HG02981 (cell line): ENCODE results near the gene HSF2BP.
"Not testable (repeated sequence)": the region's sequence is repeated elsewhere in the genome, so short reads cannot be mapped to it uniquely, and the experiment has no call there.

ENCODE experiments used
- ATAC-seq: cut with Tn5 transposase; IDR thresholded peaks from one replicate; pipeline ENCODE4 v1.9.1; 2021; ENCODE audit warnings: mild to moderate bottlenecking, moderate library complexity; ENCODE audit not compliant: unreplicated experiment

HSF2BP gene

DNA sequence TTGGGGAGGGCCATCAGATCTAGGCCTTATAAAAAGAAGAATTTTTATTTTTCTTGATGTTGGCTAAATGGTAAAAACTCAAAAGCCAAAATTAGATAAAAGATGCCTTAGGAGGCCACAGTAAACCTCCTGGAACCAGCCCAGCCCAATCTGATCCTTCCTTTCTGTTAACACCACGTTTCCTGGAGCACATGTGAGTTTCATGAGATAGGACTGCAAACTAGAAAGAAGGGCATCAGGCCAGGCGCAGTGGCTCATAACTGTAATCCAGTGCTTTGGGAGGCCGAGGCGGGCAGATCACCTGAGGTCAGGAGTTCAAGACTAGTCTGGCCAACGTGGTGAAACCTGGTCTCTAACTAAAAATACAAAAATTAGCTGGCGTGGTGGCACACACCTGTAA lies 6.7 kb downstream of the HSF2BP start:
- no peak for ATAC-seq

DNA sequence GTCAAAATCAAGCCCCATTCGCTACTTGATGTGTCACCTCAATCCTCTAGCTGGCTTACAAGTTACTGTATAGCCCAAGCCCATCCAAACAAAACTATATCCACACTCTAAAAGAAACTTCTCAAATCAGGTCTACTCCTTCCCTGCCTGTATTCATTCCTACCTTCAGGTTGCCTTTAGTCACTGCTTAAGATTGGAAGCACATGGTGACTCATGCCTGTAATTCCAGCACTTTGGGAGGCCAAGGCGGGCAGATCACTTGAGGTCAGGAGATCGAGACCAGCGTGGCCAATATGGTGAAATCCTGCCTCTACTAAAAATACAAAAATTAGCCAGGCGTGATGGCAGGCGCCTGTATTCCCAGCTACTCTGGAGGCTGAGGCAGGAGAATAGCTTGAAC lies 7.4 kb downstream of the HSF2BP start:
- ATAC-seq, result not testable (repeated sequence)

DNA sequence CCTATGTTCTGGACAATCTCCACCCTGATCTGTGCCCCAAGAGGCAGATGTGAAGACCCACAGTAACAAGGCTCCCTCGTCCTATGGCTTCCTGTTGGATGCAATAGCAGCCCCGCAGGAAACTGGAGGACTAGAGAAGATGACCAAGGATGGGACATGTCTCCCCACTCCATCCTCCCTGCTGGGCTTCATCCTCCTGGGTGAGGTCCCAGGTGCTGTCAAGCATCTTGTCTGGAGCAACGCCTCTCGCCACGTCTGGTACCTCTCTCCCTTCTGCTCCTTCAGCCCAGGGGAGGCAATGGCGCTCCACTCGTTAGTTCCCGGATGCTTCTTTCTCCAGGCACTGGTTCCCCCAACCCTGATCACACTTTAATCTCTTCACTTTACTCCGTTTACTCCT lies 11.1 kb downstream of the HSF2BP start:
- ATAC-seq, result no peak

DNA sequence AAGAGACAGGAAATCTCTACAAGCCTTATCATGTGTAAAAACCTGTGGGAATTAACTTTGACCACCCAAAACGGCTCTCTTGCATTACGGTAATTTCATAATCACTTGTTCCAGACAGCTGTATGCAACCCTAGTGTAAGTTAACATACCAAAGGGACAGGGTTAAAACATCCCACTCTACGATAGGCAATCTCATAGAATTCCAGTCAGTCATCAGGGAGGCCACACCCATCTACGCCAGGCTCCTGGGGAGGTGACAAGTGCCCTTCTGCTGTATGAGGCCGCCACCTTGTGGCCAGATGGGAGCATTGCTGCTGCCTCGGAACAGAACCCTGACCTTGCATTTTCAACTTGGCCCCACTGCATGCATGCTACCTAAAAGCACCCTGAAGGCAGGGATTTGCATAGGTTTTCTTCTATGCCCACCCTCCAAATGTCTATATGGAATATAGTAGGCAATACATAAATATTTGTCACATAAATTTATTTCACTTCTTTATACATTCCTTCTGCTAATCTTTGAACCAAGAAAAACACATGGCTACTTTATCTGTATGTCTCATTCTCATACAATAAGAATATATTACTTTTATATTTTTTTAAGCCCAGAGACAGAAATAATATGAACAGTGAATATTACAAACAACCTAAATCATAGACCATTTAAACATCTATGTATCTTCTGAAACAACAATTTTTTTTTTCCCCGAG lies 12.6 kb downstream of the HSF2BP start:
- ATAC-seq, result peak; percentile 83

DNA sequence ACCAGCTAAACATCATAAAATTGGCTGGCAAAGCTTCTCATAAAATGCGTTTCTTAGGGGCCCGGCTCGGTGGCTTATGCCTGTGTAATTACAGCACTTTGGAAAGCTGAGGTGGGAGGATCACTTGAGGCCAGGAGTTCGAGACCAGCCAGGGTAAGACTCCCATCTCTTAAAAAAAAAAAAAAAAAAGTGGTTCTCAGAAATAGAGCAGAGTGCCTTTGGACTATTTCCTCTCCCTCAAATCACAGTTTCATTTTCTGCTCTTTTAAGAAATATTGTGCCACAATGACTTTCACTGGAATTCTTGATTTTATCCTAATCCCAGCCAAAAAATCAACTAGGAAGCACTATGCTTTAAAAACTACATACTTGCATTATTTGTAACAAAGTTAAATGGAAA lies 13.3 kb downstream of the HSF2BP start:
- ATAC-seq, result no peak

DNA sequence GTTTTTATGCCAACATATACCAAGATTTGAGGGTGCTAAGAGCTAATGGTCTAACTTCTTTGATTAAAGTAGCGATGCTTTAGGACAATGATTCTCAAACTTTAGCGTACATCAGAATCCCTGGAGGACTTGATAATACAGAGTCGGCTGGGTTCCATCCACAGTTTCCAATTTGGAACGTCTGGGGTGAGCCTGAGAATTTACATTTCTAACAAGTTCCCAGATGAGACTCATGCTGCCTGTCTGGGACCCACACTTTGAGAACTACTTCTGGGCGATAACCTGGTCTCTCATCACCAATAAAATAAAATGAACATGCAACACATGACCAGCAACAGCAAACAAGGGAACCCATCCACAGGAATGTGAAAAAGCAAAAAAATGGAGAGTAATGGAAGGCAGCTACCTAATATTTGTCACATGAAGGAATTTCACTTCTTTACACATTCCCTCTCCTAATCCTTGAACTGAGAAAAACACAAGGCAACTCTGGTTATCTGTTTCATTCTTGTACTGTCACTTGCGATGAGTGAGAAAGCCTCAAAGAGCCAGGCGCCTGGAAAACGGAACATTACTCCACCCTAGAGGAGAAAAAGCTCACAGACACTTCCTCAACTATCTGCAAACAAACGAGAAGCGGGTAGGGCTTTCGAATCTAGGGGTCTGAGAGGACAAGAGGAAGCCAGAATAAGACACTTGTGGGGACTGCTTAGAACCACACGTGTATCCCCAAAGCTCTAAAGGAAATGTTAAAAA lies 14.0 kb downstream of the HSF2BP start:
- no peak for ATAC-seq

DNA sequence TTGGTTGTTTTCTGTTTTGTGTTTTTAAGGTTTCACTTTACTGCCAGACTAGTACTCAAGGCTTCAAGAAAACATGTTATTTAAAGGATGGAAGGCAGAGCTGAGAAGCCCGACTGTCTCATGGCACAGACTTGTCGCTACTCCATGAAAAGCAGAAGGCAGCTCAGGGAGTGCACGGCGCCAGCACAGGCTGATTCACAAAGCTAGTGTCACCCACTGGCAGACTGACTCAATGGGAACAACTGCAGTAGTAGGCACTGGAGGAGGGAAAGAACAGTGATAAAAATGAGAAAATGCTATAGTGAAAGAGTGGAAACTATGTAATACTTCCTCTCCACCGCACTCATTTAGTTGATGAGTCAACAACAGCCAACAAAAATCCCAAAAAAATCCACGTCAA lies 14.7 kb downstream of the HSF2BP start:
- no peak for ATAC-seq

DNA sequence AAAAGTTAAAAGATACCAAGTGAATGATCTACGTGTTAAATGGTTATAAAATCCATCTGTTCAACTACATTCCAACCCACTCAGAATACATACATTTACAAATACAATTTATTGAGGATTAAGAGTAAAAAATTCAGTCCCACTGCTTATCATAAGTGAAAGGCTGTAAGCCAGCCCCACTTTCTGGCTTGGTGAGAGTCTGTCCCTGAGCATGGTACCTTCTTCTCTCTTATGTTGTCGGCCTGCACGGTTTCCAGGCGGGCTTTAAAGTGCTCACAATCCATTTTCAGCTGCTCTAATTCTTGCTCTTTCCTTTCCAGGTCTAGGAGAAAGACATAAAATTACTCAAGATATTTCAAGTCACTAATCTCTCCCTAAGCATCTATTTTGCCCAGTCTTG lies 15.2 kb downstream of the HSF2BP start:
- no peak for ATAC-seq

DNA sequence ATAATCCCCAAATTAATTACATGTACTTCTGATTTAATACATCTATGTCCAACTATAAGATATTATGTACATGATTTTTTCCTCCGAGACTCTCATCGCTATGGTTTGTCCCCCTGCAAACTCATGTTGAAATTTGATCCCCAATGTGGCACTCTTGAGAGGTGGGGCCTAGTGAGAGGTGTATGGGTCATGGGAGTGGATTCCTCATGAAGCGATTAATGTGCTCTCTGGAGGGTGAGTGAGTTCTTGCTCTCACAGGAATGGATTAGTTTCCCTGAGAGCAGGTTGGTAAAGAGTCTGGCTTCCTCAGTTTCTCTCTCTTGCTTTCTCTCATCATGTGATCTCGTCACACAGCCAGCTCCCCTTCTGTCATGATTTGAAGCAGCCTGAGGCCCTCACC lies 16.1 kb downstream of the HSF2BP start:
- no peak for ATAC-seq

DNA sequence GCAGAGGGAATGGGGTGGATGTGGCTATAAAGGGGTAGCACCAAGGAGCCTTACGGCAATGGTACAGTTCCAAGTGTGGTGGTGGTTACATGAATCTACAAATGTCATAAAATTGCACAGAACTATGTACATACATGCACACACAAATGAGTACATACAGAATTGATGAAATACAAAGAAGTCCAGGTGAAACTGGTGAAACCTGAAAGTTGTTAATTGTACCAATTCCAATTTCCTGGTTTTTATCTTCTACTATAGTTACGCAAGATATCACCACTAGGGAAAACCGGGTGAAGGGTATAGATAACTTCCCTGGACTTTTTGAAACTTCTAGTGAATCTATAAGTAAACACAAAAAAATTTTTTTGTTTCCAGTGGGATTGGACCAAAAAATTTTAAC lies 18.9 kb downstream of the HSF2BP start:
- no peak for ATAC-seq

DNA sequence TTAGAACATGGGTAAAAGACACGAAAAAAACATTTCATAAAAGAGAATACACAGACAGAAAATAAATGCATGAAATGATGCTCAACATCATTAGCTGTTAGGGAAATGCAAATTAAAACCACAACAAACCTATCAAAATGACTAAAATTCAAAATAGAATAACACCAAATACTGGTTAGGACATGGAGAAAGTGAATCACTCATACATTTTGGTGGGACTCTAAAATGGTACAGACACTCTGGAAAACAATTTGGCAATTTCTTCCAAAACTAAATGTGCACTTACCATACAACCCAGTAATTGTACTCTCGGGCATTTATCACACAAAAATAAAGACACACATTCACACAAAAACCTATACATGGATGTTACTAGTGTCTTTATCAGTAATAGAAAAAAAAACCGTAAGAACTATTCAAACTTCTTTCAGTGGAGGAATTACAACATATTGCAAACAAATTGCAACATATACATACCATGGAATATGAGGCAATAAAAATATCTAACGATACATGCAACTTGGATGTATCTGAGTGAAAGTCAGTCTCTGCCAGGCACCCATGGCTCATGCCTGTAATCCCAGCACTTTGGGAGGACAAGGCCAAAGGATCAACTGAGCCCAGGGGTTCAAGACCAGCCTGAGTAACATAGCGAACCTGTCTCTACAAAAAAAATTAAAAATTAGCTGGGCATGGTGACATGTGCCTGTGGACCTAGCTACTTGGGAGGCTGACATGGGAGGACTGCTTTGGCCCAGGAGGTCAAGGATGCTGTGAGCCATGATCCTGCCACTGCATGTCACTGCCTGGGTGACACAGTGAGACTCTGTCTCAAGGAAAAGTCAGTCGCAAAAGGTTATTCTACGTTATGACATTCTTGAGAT lies 19.6 kb downstream of the HSF2BP start:
- no peak for ATAC-seq

DNA sequence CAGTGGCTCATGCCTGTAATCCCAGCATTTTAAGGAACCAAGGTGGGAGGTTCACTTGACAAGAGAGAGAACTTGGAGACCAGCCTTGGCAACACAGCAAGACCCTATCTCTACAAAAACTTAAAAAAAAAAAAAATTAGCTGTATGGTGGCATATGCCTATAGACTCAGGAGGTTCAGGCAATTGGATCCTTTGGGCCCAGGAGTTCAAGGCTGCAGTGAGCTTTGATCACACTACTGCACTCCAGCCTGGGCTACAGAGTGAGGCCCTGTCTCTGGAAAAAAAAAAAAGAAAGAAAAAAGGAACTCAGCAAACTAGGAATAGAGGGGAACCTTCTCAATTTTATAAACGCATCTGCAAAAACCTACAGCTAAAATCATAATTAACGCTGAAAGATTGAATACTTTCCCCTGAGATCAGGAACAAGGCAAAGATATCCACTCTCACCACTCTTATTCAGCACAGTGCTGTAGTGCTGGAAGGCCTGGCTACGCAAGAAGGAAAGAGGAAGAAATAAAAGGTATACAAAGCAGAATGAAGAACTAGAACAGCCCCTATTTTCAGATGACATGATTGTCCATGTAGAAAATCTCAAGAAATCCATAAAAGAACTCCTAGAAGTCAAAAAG lies 21.6 kb downstream of the HSF2BP start:
- ATAC-seq, result no peak

DNA sequence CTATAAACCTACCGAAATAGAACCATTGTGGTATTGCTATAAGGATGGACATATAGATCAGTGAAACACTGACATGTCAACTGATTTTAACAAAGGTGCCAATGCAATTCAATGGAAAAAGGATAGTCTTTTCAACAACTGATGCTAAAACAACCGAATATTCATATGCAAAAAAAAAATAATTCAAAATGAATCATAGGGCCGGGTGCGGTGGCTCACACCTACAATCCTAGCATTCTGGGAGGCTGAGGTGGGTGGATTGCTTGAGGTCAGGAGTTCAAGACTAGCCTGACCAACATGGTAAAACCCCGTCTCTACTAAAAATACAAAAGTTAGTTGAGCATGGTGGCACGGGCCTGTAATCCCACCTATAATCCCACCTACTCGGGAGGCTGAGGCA lies 23.9 kb downstream of the HSF2BP start:
- ATAC-seq, result no peak

DNA sequence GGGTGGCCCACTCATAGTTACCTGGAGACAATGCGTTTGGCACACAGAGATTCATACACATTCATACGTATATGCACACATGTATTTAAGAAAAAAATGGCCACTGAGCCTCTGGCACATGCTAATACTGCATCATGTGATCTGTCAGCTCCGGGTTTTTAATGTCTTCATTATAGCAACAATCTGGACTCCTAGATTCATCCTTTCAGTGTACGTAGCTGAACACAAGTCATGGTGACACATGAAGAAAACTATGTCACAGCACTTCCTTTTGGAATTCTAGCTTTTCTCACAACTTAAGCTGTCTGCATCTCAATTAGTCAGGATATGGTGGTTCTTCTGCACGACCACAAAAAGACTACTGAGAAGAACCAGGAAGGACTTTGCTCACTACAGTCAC lies 24.7 kb downstream of the HSF2BP start:
- no peak for ATAC-seq

DNA sequence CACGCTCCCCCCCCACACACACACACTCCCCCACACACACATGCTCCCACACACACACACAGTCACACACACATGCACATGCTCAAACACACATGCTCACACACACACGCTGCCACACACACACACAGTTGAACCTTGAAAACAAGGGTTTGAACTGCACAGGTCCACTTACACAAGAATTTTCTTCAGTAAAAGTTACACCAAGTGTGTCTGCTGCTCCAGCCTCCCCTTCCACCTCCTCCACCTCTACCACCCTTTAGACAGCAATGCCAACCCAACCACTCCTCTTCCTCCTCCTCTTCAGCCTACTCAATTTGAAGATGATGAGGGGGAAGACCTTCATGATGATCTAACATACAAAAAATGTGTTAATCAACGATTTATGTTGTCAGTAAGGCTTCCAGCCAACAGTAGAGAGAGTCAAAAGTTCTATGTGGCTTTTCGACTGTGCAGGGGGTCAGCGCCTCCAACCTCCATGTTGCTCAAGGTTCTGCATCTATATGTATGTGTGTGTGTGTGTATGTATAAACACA lies 26.8 kb downstream of the HSF2BP start:
- no peak for ATAC-seq

DNA sequence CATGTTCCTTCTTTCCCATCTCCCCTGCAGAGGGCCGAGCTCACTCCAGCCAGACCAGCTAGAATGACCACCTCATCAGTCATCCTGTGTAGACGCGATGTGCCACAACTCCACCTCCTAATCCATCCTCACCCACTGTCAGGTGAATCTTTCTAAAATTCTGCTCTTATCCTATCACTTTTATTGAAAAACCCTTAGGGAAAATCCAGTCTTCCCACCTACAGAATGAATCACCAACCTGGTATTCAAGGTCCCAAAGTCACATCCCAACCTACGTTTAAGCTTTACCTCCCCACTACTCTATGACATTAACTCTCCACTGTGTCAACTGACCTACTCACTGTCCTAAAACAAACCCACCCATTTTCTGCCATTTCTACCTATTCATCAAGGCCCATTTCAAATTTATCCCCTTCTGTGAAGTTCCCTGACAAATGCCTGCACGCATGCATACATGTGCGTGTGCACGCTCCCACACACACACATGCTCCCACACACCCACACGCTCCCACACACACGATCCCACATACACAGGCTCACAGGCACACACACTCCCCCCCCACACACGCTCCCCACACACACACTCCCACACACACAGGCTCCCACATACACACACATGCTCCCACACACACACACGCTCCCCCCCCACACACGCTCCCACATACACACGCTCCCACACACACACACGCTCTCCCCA lies 27.7 kb downstream of the HSF2BP start:
- ATAC-seq, result no peak

DNA sequence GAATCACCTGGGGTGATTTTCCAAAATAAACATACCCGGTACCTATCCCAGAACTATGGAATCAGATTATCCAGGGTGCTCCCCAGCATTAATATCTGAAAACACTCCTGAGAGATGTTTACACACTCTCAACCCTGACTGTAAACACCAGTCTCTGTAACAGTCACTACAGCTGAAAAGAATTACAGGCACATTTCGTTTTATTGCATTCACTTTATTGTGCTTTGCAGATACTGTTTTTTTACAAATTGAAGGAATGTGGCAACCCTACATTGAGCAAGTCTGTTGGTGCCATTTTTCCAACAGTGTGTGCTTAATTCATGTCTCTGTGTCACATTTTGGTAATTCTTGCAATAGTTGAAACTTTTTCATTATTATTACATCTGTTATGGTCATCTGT lies 31.8 kb downstream of the HSF2BP start:
- no peak for ATAC-seq

DNA sequence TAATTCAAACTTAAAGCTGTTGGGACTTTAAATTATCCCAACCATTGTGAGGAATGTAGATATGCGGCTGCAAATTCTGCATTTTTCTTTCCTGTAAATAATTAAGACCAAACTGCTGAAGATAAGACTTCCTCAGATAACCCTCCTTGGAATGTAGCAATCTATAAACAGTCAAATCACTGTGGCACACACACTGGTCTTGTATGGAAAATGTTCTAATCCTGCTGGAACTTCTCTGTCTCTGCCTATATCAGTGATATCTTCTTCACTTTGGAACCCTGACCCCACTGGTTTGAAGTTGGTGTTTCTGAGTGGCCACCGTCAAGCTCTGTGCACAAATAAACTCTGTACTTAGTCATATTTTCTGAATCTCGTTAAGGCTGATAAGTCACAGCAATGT lies 32.9 kb downstream of the HSF2BP start:
- no peak for ATAC-seq

DNA sequence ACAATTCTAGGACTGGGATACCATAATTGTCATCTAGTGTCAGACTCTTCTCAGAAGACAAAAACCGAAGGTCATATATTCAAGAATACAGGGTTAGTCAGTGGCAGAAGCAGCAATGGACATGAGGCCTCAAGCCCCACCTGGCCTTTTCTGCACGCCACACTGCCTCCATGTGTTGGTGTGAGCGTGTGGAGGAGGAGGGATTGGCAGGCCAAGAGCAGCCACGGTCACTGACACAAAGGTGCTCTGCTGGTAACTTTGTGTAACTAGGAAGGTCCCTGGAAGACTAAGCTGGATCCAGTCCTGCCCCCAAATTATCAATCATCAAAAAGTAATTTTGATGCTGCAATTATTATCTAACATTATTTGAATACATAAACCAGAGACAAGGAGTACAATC lies 34.9 kb downstream of the HSF2BP start:
- no peak for ATAC-seq

DNA sequence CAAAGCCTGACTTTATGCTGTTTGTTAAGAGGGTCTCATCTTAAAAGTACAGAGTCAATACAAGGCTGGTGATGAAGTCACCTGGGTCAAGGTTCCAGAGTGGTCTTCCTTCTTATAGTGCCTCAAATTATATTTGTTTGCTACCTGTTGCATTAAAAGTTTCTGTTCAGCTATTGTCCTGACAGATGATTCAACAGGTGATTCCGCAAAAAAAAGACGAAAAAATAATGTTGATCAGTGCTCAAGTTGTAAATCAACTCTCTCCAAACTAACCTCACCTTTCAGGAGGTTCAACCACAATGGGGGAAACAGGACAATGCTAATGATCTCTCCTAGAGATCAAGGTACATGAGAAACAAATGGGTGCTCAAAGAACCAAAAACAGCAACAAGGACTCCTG lies 35.7 kb downstream of the HSF2BP start:
- no peak for ATAC-seq
